Activated CD8-positive, alpha-beta memory T cell treated with anti-CD3 and anti-CD28 coated beads for 4 hours (primary cell): ENCODE data around the gene MACROD2.

Experiments
- DNase-seq, 2 donors: peaks; one replicate each; pipeline ENCODE4 v3.0.0-alpha.2; 2020; ENCODE audit warnings: low read depth in 2 of 2

MACROD2 gene

GRCh38 chr20:14758356-14758755, 763.0 kb downstream of the MACROD2 start:
- no peak for DNase-seq

DNA sequence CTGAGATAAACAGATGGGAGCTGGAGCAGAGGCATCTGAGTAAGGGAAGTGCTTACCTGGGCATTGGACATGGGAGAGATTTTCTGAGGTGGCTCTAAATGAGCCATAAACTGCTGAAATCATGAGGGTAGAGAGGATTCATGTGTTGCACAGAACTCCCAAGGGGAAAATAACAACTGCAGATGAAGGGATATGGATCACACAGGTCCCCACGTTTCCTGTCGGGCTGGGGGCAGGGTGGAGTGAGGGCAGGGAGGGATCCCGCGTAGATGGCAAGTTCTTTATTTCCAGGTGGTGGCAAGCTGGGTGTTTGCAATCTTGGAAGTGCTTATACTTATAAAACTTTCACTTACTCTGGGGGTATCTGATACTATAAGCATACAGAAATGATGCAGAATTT, 764.7 kb downstream of the MACROD2 start:
- no peak for DNase-seq

GRCh38 chr20:14761903-14762302, 766.6 kb downstream of the MACROD2 start:
- DNase-seq = no peak

GRCh38 chr20:14764511-14765369, 769.4 kb downstream of the MACROD2 start:
- DNase-seq = no peak

DNA sequence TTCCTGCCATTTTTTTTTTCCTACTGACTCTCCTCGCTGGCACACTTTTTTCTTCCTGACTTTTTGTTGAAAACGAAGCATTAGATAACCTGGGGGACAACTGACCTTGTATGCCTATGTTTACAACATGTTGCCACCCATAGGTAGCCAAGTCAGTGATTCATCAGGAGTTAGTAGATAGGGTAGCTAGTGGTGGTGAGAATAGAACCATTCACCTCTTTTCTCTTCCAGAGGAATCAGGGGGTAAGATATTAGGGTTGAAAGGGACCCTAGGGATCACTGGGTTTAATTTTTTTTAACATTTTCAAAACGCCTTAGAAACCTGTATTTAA, 770.0 kb downstream of the MACROD2 start:
- DNase-seq = no peak

DNA sequence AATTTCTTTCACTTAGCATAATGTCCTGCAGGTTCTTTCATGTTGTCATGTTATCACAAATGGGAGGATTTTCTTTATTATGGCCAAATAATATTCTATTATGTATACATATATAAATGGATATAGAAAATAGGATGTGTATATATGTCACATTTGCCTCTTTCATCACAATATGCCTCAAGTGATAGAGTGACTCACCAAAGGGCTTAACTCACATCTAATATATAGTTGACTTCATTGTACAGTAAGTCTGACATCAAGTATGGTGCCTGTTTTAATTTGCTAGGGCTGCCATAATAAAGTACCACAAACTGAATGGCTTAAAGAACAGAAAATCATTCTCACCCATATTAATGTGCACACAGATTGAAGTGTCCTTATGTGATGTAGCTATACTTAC, 778.2 kb downstream of the MACROD2 start:
- DNase-seq = no peak

DNA sequence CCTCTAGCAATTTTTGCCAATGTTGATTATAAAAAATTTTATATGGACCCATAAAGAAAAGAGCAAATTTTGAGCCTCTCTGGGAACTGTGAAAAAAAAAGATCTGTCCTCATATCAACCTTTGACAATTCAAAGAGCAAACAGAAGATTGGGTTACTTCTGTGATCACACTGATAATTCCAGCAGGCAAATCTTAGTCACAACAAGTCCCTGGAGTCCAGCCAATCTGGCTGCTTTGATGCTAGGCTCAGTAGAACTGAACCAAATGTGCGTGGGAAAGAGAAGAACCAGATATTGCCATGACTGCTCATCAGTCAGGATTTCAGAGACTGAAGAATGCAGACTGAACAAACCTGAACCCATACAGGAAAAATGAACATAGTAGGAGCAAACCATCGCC, 780.5 kb downstream of the MACROD2 start:
- DNase-seq = no peak

GRCh38 chr20:14777591-14777990, 782.3 kb downstream of the MACROD2 start:
- no peak for DNase-seq

DNA sequence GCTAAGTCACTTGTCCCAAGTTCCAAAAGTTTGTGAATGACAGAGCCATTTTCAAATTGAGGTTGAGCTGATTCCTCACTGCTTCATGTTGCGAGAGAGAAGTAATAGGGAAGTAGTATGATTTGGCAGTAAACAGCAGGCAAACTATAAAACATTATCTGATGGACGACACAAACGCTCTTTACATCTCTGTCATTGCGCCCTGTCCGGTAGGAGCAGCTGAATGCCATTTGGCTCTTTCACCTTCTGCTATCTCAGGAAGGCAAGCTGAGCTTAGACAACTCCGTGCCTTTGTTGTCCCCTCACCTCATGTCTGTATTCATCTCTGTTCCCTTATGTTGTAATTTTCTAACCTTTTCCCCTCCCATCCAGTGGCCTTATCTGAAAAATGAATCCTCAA, 782.8 kb downstream of the MACROD2 start:
- no peak for DNase-seq

DNA sequence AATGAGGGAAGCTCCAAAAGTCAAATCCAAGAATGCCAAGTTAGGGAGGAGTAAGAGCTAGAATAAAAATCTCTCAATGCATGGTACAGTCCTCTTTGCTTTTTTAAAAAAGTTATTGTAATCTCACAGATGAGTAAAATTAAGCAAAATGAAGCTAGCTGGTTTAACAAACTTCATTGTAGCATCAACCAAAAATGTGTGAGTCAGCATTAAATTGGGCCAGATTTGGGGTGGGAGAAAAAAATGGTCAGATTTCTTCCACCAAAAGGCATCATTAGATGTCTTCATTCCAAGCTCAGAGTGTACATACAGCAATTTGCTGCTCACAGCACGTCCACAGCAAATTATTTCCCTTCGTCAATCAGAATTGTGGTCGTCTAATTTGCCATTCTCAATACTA, 783.6 kb downstream of the MACROD2 start:
- DNase-seq = no peak

DNA sequence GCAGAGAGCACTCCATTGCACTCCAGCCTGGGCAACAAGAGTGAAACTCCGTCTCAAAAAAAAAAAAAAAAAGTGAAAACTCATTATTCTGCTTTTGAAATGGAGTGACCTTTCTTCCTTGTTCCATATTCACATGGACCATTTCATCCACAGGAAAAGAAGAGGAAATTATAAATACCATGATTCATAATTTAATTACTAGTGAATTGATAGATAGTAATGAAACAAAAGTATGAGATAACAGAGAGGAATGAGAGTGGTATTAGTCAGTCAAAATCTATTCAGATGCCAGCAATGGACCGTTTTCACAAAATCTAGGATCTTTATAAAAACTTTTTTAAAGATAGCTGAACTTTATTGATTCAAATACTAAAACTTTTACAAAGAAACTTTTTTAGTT, 785.2 kb downstream of the MACROD2 start:
- DNase-seq = no peak

- DNase-seq = no peak
Measured at GRCh38 chr20:14782731-14783130, 787.4 kb downstream of the MACROD2 start.

GRCh38 chr20:14783766-14784165, 788.5 kb downstream of the MACROD2 start:
- no peak for DNase-seq

GRCh38 chr20:14785065-14785743, 789.9 kb downstream of the MACROD2 start:
- DNase-seq = no peak

- DNase-seq = no peak
Measured at GRCh38 chr20:14790190-14790589, 794.9 kb downstream of the MACROD2 start.

DNA sequence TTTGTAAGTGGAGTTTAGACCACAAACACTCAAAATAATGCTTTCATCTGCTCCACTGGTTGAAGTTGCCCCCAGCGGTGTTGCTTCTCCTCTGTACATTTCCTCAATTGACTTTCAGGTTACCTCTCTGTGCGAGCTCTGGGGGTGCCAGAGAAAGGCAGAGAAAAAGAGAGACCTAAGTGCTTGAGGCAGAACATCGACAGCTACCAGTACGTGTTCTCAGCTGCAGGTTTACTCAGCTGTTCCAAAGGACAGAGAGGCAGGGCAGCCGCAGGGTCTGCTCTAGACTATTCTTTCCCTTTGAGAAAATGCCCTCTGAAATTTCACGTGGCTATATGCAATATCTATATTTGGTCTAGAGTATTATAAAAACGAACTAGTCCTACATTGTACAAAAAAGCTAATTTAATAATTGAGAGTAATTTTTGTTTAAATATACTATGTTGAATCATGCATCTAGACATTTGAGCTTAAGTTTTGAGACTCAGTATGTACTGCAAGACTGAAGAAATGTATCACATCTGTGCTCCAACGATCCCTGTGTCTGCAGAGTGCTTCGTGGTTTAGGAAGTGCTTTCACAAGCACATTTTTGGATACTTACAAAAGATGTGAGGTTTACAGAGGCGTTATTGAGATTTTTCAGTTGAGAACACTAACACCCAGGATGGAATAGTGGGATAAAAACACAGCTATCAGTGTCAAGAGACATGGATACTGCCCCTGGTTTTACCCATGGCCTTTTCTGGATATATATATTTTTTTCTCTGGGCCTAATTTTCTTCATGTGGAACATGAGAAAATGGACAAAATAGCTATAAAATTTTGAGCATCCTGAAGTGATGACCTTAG, 795.7 kb downstream of the MACROD2 start:
- DNase-seq = no peak

- no peak for DNase-seq
Measured at GRCh38 chr20:14792915-14793314, 797.6 kb downstream of the MACROD2 start.

DNA sequence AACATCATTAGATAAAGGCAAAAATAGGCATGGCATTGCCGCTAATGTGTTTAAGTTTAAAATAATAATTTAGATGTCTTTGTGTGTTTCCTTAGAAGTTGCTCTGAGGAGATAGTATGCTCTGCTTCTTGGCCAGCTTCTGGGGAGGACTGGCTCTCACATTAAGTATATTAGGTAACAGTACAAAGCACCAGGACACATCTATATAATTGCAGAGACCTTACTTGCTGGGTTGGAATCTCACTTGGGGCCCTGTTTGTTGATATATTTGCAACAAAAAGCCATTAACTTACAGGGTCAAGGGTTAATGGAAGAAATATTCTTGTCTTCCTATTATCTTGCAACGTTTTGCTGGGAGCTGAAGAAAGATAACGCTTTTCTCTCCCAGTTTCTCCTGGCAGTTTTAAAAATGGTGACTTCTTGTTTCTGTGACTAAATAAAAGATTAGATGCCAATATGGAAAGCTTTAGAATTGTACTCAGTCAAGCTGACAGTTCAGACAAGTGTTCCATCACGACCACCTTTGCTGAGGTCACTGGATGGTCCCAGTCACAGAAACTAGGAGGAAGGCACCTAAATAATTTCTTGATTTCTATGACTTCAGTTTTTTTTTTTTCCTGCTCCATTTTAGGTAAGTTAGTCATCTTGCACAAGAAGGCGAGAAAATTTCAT, 804.4 kb downstream of the MACROD2 start:
- DNase-seq = no peak

- DNase-seq = no peak
Measured at GRCh38 chr20:14800707-14801425, 805.5 kb downstream of the MACROD2 start.

DNA sequence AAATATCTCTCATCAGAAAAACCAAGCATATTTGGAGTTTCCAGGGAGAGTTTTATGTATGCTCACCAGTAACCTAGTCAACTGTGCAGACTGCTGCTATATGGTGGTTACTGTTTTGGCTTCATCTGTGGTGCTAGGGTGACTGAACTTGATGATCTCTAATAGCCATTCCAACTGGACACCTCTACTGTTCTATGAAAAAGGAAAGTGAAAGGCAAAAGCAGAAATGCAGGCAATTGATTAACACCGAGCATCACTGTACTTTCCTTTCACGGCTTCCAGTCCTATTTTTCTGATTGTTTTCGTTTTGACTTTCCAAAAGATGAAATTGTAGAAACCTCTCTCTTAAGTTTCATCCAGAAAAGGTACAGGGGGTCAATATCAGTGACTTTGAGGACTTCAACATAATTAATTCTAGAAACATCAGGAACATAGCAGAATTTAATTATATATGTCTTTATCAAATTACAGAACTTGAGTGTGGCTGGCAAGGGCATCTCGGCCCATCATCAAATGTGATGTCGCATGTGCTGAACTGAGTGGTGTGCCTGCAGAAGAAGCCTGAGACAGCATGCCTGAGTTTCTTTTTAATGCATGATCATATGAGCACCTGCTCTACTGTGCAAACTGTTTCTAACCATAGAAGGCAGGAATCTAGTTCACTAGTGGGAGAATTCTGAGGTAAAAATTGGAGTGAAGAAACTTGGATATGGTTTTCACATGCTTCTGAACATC, 806.4 kb downstream of the MACROD2 start:
- no peak for DNase-seq

DNA sequence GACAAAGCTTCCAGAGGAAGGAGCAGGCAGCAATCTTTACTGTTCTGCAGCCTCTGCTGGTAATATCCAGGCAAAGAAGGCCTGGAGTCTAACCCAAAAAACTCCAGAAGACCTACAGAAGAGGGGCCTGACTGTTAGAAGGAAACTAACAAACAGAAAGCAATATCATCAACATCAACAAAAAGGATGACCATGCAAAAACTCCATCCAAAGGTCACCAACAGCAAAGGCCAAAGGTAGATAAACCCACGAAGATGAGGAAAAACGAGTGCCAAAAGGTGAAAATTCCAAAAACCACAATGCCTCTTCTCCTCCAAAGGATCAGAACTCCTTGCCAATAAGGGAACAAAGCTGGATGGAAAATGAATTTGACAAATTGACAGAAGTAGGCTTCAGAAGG, 811.9 kb downstream of the MACROD2 start:
- no peak for DNase-seq
